Activated CD4-positive, alpha-beta T cell treated with anti-CD3 and anti-CD28 coated beads, Interleukin-2, amount 10 ng/mL, durations not matched to agents 7 days and 5 days (primary cell): Measurements from ENCODE around the gene CDK12. TPM values are rescaled to one million over a fixed set of nuclear protein-coding genes. Genes with fewer than 3 reads are reported as not detected.

Experiments used
- CTCF ChIA-PET: fragments of 350-600 bp; sonication (Branson Sonifier 250); formaldehyde crosslinking; loops from one replicate; lab custom pipeline; 2021; ENCODE audit warnings: antibody characterized with exemption; lab: Charles Lee
- POLR2A ChIA-PET: fragments of 350-600 bp; sonication (Branson Sonifier 250); formaldehyde crosslinking; loops from one replicate; lab custom pipeline; 2021; ENCODE audit warnings: antibody characterized with exemption; lab: Charles Lee
- DNase-seq: peaks from one replicate; pipeline ENCODE4 v3.0.0-alpha.2; 2020
- H3K27ac Mint-ChIP-seq: one replicate; pipeline ENCODE4 v1.8.0; 2021; ENCODE audit warnings: mild to moderate bottlenecking, moderate library complexity, mixed read lengths
- H3K27me3 Mint-ChIP-seq: one replicate; pipeline ENCODE4 v1.8.0; 2021; ENCODE audit warnings: mixed read lengths
- H3K36me3 Mint-ChIP-seq: one replicate; pipeline ENCODE4 v1.8.0; 2021; ENCODE audit warnings: low read depth, mixed read lengths
- H3K4me1 Mint-ChIP-seq: one replicate; pipeline ENCODE4 v1.8.0; 2021; ENCODE audit warnings: mixed read lengths
- H3K4me3 Mint-ChIP-seq: one replicate; pipeline ENCODE4 v1.8.0; 2021; ENCODE audit warnings: mild to moderate bottlenecking, moderate library complexity, mixed read lengths
- H3K9me3 Mint-ChIP-seq: one replicate; pipeline ENCODE4 v1.8.0; 2021; ENCODE audit warnings: mixed read lengths
- total RNA-seq, 2 experiments: library from RNA; stranded (reverse); gene quantifications; one replicate each; pipeline ENCODE4 v1.2.3, GENCODE V29; 2021

CDK12 gene
- total RNA-seq, 2 experiments from 2014 or later: 89.9 to 100 TPM

DNA sequence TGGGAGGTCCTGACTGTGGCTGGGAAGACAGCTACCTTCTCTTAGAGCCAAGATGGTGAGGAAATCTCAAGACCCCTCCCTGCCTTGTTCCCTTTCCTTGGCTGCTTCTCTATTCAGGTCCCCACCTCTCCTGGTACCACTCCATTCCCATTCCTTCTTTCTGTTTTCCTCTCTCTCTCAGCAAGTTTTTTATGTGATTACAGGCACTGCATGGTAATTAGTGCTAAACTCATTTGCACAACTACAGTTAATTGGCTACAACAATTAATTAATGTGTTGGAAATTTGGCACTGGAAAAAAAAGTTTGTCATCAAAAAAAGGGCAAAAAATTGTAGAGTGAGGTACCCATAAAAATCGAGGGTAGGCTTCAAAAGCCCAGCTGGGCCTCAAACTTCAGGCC, 101.1 kb downstream of the CDK12 start:
- H3K9me3 Mint-ChIP-seq: no peaks in the 10 kb centered on the region
- peaks cover 20% of the 10 kb centered on the region for H3K36me3 Mint-ChIP-seq
- H3K27ac Mint-ChIP-seq: no peak overlapping the region
- DNase-seq: no peak
- H3K4me3 Mint-ChIP-seq: no peak overlapping the region
- ChIA-PET POLR2A (no interaction called here), CTCF (interaction anchor here (0.5 kb wide), 1 partner anchor 255 kb away, joined by 3 read pairs; no protein-coding TSS in a partner anchor)
- H3K27me3 Mint-ChIP-seq: no peaks in the 10 kb centered on the region
- no peaks in the 10 kb centered on the region for H3K4me1 Mint-ChIP-seq

DNA sequence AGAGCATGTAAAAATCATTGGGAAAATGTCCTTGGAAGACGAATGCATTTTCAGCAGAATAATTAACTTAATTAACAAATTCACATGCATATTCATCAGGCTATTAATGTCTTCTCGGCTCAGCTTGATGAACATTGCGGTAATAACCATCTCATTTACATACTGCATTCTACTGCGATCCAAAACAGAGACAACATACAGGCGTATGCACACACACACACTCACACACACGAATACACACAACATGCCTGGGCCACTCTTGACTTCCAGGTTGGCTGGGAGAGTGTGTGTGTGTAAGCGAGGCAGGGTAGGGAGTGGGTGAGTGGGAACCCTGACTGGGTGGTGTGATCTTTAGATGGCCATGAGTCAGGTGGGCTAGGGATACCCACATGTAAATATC, 101.7 kb downstream of the CDK12 start:
- Mint-ChIP-seq H3K4me3 (no peak overlapping the region), H3K27me3 (no peaks in the 10 kb centered on the region), H3K9me3 (no peaks in the 10 kb centered on the region), H3K4me1 (no peaks in the 10 kb centered on the region), H3K36me3 (peaks cover 20% of the 10 kb centered on the region), H3K27ac (no peak overlapping the region)
- ChIA-PET POLR2A (no interaction called here), CTCF (interaction anchor here (0.5 kb wide), 1 partner anchor 255 kb away, joined by 3 read pairs; no protein-coding TSS in a partner anchor)
- no peak for DNase-seq

DNA sequence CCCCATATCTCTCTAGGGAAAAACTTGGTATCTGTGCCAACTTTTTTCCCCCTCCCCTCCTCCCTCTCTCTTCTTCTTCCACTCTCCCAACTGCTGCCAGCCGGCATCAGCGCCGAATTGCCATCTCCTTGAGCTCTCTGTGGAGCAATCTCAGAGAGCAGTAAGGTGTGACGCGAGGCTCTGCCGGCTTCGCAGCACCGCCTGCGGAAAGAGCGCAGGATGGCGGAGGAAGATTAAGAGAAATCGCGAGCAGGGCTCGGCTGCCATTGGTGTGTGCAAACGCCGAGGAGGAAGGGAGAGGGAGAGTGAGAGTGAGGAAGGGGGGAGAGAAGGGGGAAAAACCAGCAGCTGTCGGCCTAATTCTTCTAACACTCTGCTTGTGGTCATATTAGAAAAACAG, 102.2 kb downstream of the CDK12 start:
- Mint-ChIP-seq H3K9me3 (no peaks in the 10 kb centered on the region), H3K27ac (no peak overlapping the region), H3K4me3 (no peak overlapping the region), H3K36me3 (peaks cover 25% of the 10 kb centered on the region), H3K27me3 (no peaks in the 10 kb centered on the region), H3K4me1 (no peaks in the 10 kb centered on the region)
- ChIA-PET CTCF (no interaction called here), POLR2A (no interaction called here)
- no peak for DNase-seq

DNA sequence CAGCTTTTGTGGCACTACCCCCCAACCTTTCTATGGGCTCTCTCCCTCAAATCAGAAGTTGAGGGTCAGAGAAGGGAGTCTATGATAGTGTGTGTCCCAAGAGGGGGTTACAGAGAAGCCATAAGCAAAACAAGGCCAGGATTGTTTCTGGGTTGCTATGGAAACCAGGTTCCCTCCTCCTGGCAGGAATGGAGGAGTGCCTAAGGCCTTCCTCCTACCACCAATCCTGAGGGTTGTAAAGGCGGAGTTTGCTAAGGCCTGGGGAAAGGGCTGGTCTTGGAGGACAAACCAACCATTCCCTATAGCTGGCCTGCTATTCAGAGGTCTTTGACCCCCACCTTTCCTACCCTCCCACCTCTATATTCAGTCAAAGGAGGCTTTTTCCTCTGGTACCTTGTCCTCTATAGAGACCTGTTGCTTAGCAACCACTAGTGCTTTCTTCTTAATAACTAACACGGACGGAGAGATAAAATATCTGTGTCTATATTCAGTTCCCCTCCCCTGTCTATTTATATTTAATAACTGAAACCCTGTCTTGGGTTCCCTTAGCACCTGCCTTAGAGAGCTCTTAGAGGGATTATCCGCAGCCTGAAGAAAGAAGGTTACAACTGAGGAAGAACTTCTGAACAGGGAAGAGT, 103.0 kb downstream of the CDK12 start:
- Mint-ChIP-seq H3K27ac (no peak overlapping the region), H3K4me1 (no peaks in the 10 kb centered on the region), H3K4me3 (no peak overlapping the region), H3K27me3 (no peaks in the 10 kb centered on the region), H3K36me3 (peaks cover 26% of the 10 kb centered on the region), H3K9me3 (no peaks in the 10 kb centered on the region)
- ChIA-PET POLR2A (no interaction called here), CTCF (interaction anchor here (0.9 to 1.2 kb wide), 2 partner anchors 16 to 166 kb away, joined by 3 read pairs; partner anchors contain the start of gene MIEN1)
- DNase-seq: no peak

DNA sequence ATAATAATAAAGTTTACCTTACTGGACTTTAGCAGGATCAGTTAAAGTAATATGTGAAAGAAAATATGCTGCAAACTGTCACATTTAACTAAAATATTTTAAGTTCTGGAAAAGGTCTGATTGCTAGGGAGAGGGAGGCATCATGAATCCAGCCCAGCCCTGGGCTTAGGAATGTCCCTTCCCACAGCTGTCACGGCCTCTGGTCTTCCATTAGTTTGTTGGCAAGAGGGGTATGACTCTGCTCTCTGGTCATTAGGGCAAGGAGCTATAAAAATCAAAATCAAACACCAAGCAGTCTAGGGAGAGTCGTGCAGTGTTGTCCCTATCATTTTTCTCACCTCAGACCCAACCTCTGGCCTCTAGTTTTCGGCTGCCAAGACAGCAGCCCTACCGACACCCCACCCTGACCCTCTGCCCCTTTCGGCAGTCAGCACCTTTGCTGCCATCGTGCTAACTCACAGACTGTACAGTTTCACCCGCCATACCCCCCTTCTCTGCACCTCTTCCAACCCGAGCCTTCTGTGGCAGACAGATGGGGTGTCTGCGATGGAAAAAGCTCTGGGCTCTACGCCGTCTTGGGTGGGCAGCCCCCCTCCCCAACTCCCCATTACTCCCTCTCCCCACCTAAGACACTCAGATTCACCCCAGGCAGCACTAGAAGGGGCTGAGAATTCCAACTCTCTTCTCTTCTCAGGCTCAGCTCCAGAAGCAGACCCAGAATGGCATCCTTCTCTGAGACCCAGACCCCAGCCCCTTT, 105.0 kb downstream of the CDK12 start:
- H3K27ac Mint-ChIP-seq: no peak overlapping the region
- no peaks in the 10 kb centered on the region for H3K4me1 Mint-ChIP-seq
- peaks cover 34% of the 10 kb centered on the region for H3K36me3 Mint-ChIP-seq
- H3K27me3 Mint-ChIP-seq: no peaks in the 10 kb centered on the region
- H3K9me3 Mint-ChIP-seq: peaks cover 6% of the 10 kb centered on the region
- no peak for DNase-seq
- H3K4me3 Mint-ChIP-seq: no peak overlapping the region
- CTCF ChIA-PET: interaction anchor here (0.7 to 2.4 kb wide), 2 partner anchors 17 to 56 kb away, joined by 3 to 8 read pairs; no protein-coding TSS in a partner anchor
- POLR2A ChIA-PET: no interaction called here

DNA sequence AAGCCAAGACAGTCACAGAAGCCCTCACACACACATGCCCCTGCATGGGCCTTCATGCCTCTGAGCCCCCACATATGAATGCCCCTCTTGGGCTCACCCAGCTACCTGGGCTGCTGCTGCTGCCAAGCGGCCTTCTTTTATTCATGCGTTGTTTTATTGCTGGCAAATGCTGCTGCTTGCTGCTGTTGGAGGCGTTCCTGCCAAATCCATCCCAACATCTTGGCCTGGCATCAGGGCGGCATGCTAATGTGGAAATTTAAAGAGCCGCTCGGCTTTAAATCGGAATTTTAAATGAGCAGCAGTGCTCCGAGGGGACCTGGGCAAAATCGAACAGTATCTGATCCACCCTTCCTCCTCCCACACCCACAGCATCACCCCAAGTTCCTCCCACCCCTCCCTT, 107.4 kb downstream of the CDK12 start:
- CTCF ChIA-PET: interaction anchor here (1.4 kb wide), 1 partner anchor 21 kb away, joined by 4 read pairs; no protein-coding TSS in a partner anchor
- no peak for DNase-seq
- POLR2A ChIA-PET: no interaction called here
- peaks cover 12% of the 10 kb centered on the region for H3K9me3 Mint-ChIP-seq
- H3K4me1 Mint-ChIP-seq: no peaks in the 10 kb centered on the region
- no peak overlapping the region for H3K27ac Mint-ChIP-seq
- peaks cover 2% of the 10 kb centered on the region for H3K27me3 Mint-ChIP-seq
- peaks cover 39% of the 10 kb centered on the region for H3K36me3 Mint-ChIP-seq
- no peak overlapping the region for H3K4me3 Mint-ChIP-seq

DNA sequence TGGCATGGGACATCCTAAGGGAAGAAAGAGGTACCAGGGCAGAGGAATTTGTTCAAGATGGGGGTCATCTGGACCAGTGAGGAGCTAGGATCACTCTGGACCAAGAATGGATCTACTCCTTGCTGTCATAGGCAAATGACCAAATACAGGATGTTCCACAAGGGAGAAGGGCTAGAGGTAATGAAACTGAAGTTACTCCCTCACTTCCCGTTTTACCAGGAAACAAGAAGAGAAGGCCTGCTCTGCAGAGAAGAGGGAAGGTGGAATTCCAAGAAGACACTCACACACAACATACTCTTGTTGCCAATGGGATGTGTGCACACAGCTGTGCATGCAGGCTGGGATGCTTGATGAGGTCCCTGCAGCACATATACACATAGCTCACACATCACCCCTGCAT, 107.8 kb downstream of the CDK12 start:
- peaks cover 39% of the 10 kb centered on the region for H3K36me3 Mint-ChIP-seq
- CTCF ChIA-PET: interaction anchor here (1.4 kb wide), 1 partner anchor 21 kb away, joined by 4 read pairs; no protein-coding TSS in a partner anchor
- H3K9me3 Mint-ChIP-seq: peaks cover 12% of the 10 kb centered on the region
- H3K4me3 Mint-ChIP-seq: no peak overlapping the region
- POLR2A ChIA-PET: no interaction called here
- H3K27ac Mint-ChIP-seq: no peak overlapping the region
- H3K4me1 Mint-ChIP-seq: peaks cover 3% of the 10 kb centered on the region
- H3K27me3 Mint-ChIP-seq: peaks cover 5% of the 10 kb centered on the region
- no peak for DNase-seq

DNA sequence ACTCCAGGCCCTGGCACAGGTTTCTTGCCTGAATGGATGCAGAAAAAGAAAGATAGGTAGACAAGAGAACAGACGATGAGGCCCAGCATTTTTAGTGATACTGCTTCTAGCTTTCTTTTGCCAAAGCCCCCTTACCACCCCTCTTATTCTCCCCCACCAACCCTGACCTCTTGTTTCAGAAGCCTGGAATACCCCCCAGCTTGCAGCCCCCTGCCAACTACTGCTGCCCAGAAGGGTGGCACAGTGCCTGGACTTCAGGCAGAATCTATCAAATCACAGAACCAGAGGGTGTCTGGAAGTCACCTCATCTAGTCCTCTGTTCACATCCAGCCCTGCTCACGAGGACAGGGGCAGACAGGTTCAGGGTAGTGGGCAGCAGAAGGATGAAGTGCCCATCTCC, 110.8 kb downstream of the CDK12 start:
- Mint-ChIP-seq H3K36me3 (peaks cover 30% of the 10 kb centered on the region), H3K27ac (no peak overlapping the region), H3K4me1 (peaks cover 4% of the 10 kb centered on the region), H3K9me3 (peaks cover 12% of the 10 kb centered on the region), H3K27me3 (peaks cover 14% of the 10 kb centered on the region), H3K4me3 (no peak overlapping the region)
- ChIA-PET POLR2A (no interaction called here), CTCF (interaction anchor here (1.0 to 1.2 kb wide), 2 partner anchors 8 to 49 kb away, joined by 3 read pairs; no protein-coding TSS in a partner anchor)
- DNase-seq: no peak

DNA sequence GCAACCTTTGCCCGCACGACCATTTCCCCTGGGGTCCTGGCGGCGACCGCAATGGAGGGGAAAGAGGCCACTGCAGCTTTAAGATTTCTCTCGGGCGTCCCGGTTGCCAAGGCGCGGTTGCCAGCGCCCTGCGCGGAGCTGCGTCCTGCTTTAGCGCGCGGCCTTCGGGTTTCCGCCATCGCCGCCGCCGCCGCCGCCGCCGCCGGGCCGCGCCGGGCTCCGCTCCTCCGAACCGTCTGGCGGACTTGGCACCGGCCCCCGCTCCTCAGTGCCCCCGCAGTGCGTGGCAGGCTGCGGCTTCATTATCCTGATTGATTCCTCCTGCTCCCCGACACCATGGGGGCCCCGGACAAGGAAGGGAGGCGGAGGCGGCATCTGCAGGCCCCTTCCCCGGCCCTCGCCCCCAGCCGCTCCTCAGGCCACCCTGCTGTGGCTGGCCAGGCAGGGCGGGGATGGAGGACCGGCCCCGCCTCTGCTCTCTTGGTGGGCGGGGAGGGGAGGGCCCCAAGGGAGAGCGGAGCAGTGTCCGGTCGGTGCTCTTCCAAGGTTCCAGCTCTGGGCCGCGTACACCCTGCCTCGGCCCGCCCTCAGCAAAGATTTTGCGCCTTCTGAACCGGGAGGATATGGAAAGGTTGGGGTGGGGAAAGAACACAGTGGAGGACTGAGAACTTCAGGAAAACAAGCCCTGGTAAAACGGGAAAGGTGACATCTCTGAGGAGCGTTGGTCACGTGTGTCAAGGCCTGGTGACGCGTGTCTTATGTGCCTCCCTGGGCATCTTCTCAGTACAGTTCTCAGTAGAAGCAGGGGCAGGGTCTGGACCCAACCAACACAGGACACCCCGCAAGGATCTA, 112.4 kb downstream of the CDK12 start:
- peaks cover 12% of the 10 kb centered on the region for H3K9me3 Mint-ChIP-seq
- peaks cover 23% of the 10 kb centered on the region for H3K36me3 Mint-ChIP-seq
- peak overlapping the region; percentile 69 for H3K4me3 Mint-ChIP-seq
- peak; percentile 43 for DNase-seq
- CTCF ChIA-PET: interaction anchor here (1.2 kb wide), 1 partner anchor 26 kb away, joined by 3 read pairs; no protein-coding TSS in a partner anchor
- no peak overlapping the region for H3K27ac Mint-ChIP-seq
- peaks cover 4% of the 10 kb centered on the region for H3K4me1 Mint-ChIP-seq
- peaks cover 14% of the 10 kb centered on the region for H3K27me3 Mint-ChIP-seq
- POLR2A ChIA-PET: no interaction called here

DNA sequence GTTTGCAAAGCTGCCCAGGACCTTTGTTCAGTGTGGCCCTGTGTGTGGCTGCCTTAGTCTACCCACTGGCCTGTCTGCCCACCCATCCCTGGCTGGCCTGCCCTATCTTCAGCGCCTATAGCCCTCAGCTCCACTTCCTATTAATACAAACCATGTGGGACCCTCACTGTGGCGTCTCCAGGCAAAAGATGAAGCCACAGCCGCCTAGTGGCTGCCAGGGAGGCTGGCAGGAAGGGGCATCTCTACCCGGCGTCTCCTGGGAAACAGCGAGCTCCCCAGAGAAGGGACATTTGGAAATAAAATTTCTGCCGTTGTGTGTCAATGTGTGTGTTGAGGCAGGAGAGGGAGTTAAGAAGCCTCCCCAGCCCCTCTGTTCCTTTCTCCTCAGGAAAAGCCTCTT, 114.9 kb downstream of the CDK12 start:
- H3K4me3 Mint-ChIP-seq: no peak overlapping the region
- peaks cover 18% of the 10 kb centered on the region for H3K27me3 Mint-ChIP-seq
- H3K4me1 Mint-ChIP-seq: peaks cover 4% of the 10 kb centered on the region
- peaks cover 6% of the 10 kb centered on the region for H3K36me3 Mint-ChIP-seq
- peaks cover 7% of the 10 kb centered on the region for H3K9me3 Mint-ChIP-seq
- CTCF ChIA-PET: interaction anchor here (0.8 to 1.1 kb wide), 3 partner anchors 9 to 498 kb away, joined by 3 read pairs; no protein-coding TSS in a partner anchor
- POLR2A ChIA-PET: no interaction called here
- no peak for DNase-seq
- H3K27ac Mint-ChIP-seq: no peak overlapping the region

DNA sequence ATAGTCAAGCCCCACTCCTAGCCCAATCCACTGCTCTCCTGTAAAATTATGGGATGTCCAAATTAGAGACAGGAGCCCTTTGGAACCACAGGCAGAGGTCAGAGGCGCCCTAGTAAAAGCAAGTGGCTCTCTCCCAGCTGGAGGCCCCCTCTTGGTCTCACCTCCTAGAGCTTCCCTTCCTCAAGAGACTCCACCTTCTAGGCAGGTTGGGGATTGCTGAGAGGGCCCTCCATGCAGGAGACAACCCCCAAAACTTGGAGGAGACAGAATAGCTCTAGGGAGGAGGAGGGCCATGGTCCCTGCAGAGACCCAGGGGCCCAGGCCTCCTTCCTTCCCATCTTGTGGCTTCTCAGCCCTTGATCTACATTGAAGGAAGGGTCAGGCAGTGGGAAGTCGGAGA, 117.0 kb downstream of the CDK12 start:
- H3K4me3 Mint-ChIP-seq: no peak overlapping the region
- H3K27me3 Mint-ChIP-seq: peaks cover 16% of the 10 kb centered on the region
- no peak overlapping the region for H3K27ac Mint-ChIP-seq
- no peaks in the 10 kb centered on the region for H3K9me3 Mint-ChIP-seq
- CTCF ChIA-PET: interaction anchor here (0.7 to 1.7 kb wide), 2 partner anchors 43 to 57 kb away, joined by 3 to 6 read pairs; no protein-coding TSS in a partner anchor
- peaks cover 3% of the 10 kb centered on the region for H3K36me3 Mint-ChIP-seq
- POLR2A ChIA-PET: no interaction called here
- no peak for DNase-seq
- peaks cover 4% of the 10 kb centered on the region for H3K4me1 Mint-ChIP-seq

DNA sequence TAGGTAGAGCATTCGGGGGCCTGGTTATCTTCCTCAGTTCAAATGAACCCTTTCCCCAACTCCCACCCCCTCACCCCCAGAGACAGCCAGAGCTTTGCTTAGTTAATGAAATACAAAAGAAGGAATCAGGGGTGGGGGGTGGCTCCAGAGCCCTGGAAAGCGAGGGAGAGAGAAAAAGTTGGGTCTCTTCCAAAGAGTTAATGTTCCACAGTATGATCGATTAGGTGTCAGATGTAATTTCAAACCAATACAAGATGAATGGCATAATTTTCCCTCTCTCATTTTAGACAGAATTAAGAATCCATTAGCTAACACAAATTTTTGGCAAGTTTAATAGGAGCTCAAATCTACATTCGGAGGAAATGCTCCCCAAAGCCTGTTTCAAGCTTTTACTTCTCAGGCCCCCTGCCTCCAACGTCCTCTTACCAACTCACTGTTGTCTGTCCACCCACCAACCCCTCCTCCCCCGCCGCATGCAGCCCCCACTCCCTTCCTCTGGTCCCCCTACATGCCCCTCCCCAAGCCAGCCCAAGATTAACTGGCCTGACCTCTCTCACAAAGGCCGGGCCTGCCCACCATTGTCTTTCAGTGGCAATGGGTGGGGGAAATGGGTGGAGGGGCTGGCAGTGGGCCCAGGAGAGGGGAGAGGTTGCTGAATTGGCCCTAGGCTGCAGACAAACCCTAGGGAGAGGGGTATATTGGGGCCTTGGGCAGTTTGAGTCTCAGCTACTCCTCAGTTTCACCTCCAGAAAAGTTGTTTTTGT, 118.2 kb downstream of the CDK12 start:
- H3K27me3 Mint-ChIP-seq: peaks cover 13% of the 10 kb centered on the region
- no peak overlapping the region for H3K27ac Mint-ChIP-seq
- ChIA-PET CTCF (interaction anchor here (0.8 to 0.9 kb wide), 2 partner anchors 8 to 42 kb away, joined by 3 to 4 read pairs; no protein-coding TSS in a partner anchor), POLR2A (no interaction called here)
- H3K36me3 Mint-ChIP-seq: peaks cover 3% of the 10 kb centered on the region
- no peaks in the 10 kb centered on the region for H3K9me3 Mint-ChIP-seq
- no peaks in the 10 kb centered on the region for H3K4me1 Mint-ChIP-seq
- DNase-seq: no peak
- H3K4me3 Mint-ChIP-seq: no peak overlapping the region
